ENCODE results near the gene TOX4. TPM values are rescaled to one million over a fixed set of nuclear protein-coding genes. Genes with fewer than 3 reads are reported as not detected.
"Not testable (repeated sequence)": the region's sequence is repeated elsewhere in the genome, so short reads cannot be mapped to it uniquely, and the experiment has no call there.

TOX4 gene
- total RNA-seq (2014; rRNA removed; shearing (Covaris generic)): 23.5 and 30.5 TPM in 2 replicates

- no peaks in the 10 kb centered on the region for H3K36me3 ChIP-seq (replicated peaks; ENCODE audit: control insufficient read depth, insufficient read depth, low read length)
- DNase-seq: peak; percentile 93
- H3K27me3 ChIP-seq (ENCODE audit: control insufficient read depth, insufficient read depth, low read length): no peaks in the 10 kb centered on the region
- peak within 1 kb of the TSS; percentile 82 for H3K4me3 ChIP-seq (ENCODE audit: insufficient read depth, low read depth, low read length)
Measured at GRCh38 chr14:21476925-21477681, at the start of gene TOX4, which contains the start of gene RAB2B. Gene TOX4 (plus strand): TSS chr14:21477195. CDS start chr14:21477279, 84 bp downstream. Gene RAB2B (minus strand): TSS chr14:21476959. CDS start chr14:21476872, 87 bp downstream.

- DNase-seq: no peak
- H3K27me3 ChIP-seq (ENCODE audit: control insufficient read depth, insufficient read depth, low read length): no peaks in the 10 kb centered on the region
- H3K4me3 ChIP-seq (ENCODE audit: insufficient read depth, low read depth, low read length): no peak overlapping the region
- H3K36me3 ChIP-seq (replicated peaks; ENCODE audit: control insufficient read depth, insufficient read depth, low read length): peaks cover 50% of the 10 kb centered on the region
Measured at GRCh38 chr14:21428930-21429329, 48.1 kb upstream of the TOX4 start.

GRCh38 chr14:21431126-21431525 lies 45.9 kb upstream of the TOX4 start:
- H3K4me3 ChIP-seq (ENCODE audit: insufficient read depth, low read depth, low read length): no peak overlapping the region
- peaks cover 39% of the 10 kb centered on the region for H3K36me3 ChIP-seq (replicated peaks; ENCODE audit: control insufficient read depth, insufficient read depth, low read length)
- no peak for DNase-seq
- no peaks in the 10 kb centered on the region for H3K27me3 ChIP-seq (ENCODE audit: control insufficient read depth, insufficient read depth, low read length)

GRCh38 chr14:21436567-21437062 lies 40.4 kb upstream of the TOX4 start:
- no peak for DNase-seq
- Histone ChIP-seq H3K4me3 (ENCODE audit: insufficient read depth, low read depth, low read length) (peak overlapping the region; percentile 92), H3K27me3 (ENCODE audit: control insufficient read depth, insufficient read depth, low read length) (no peaks in the 10 kb centered on the region), H3K36me3 (replicated peaks; ENCODE audit: control insufficient read depth, insufficient read depth, low read length) (peaks cover under 1% of the 10 kb centered on the region)

- H3K36me3 ChIP-seq (replicated peaks; ENCODE audit: control insufficient read depth, insufficient read depth, low read length): no peaks in the 10 kb centered on the region; the same call in 1 of the 2 replicates
- peak overlapping the region; percentile 92 for H3K4me3 ChIP-seq (ENCODE audit: insufficient read depth, low read depth, low read length)
- H3K27me3 ChIP-seq (ENCODE audit: control insufficient read depth, insufficient read depth, low read length): no peaks in the 10 kb centered on the region
- DNase-seq: peak; percentile 93
Measured at GRCh38 chr14:21437063-21437901, 39.7 kb upstream of the TOX4 start.

GRCh38 chr14:21440859-21441258 lies 36.1 kb upstream of the TOX4 start:
- no peak for DNase-seq
- Histone ChIP-seq H3K27me3 (ENCODE audit: control insufficient read depth, insufficient read depth, low read length) (no peaks in the 10 kb centered on the region), H3K36me3 (replicated peaks; ENCODE audit: control insufficient read depth, insufficient read depth, low read length) (no peaks in the 10 kb centered on the region), H3K4me3 (ENCODE audit: insufficient read depth, low read depth, low read length) (no peak overlapping the region)

GRCh38 chr14:21442657-21443056 lies 34.3 kb upstream of the TOX4 start:
- H3K27me3 ChIP-seq (ENCODE audit: control insufficient read depth, insufficient read depth, low read length); H3K36me3 ChIP-seq (replicated peaks; ENCODE audit: control insufficient read depth, insufficient read depth, low read length); H3K4me3 ChIP-seq (ENCODE audit: insufficient read depth, low read depth, low read length); DNase-seq: not testable (repeated sequence)

- DNase-seq: no peak
- Histone ChIP-seq H3K4me3 (ENCODE audit: insufficient read depth, low read depth, low read length) (no peak overlapping the region), H3K27me3 (ENCODE audit: control insufficient read depth, insufficient read depth, low read length) (no peaks in the 10 kb centered on the region), H3K36me3 (replicated peaks; ENCODE audit: control insufficient read depth, insufficient read depth, low read length) (no peaks in the 10 kb centered on the region)
Measured at GRCh38 chr14:21449899-21450216, 27.1 kb upstream of the TOX4 start.

- no peak for DNase-seq
Measured at GRCh38 chr14:21454843-21455544, 22.0 kb upstream of the TOX4 start.

GRCh38 chr14:21455592-21455911 lies 21.4 kb upstream of the TOX4 start:
- no peaks in the 10 kb centered on the region; the same call in 1 of the 2 replicates for H3K36me3 ChIP-seq (replicated peaks; ENCODE audit: control insufficient read depth, insufficient read depth, low read length)
- peak overlapping the region; percentile 85 for H3K4me3 ChIP-seq (ENCODE audit: insufficient read depth, low read depth, low read length)
- H3K27me3 ChIP-seq (ENCODE audit: control insufficient read depth, insufficient read depth, low read length): no peaks in the 10 kb centered on the region
- no peak for DNase-seq

More at GRCh38 chr14:21454843-21455544, 22.0 kb upstream of the TOX4 start:
- Histone ChIP-seq H3K4me3 (ENCODE audit: insufficient read depth, low read depth, low read length) (peak overlapping the region; percentile 85), H3K27me3 (ENCODE audit: control insufficient read depth, insufficient read depth, low read length) (no peaks in the 10 kb centered on the region), H3K36me3 (replicated peaks; ENCODE audit: control insufficient read depth, insufficient read depth, low read length) (no peaks in the 10 kb centered on the region)

GRCh38 chr14:21455912-21456667 lies 20.9 kb upstream of the TOX4 start, which contains the start of gene CHD8:
Gene CHD8 (minus strand): TSS chr14:21456123. CDS start chr14:21431643, 24,480 bp downstream.
- Histone ChIP-seq H3K27me3 (ENCODE audit: control insufficient read depth, insufficient read depth, low read length) (no peaks in the 10 kb centered on the region), H3K36me3 (replicated peaks; ENCODE audit: control insufficient read depth, insufficient read depth, low read length) (peaks cover 3% of the 10 kb centered on the region; the same call in 1 of the 2 replicates), H3K4me3 (ENCODE audit: insufficient read depth, low read depth, low read length) (peak within 1 kb of the TSS; percentile 85)
- DNase-seq: peak; percentile 97

GRCh38 chr14:21467616-21468015 lies 9.4 kb upstream of the TOX4 start:
- Histone ChIP-seq H3K4me3 (ENCODE audit: insufficient read depth, low read depth, low read length) (no peak overlapping the region), H3K36me3 (replicated peaks; ENCODE audit: control insufficient read depth, insufficient read depth, low read length) (peaks cover 4% of the 10 kb centered on the region), H3K27me3 (ENCODE audit: control insufficient read depth, insufficient read depth, low read length) (no peaks in the 10 kb centered on the region)
- no peak for DNase-seq

- H3K4me3 ChIP-seq (ENCODE audit: insufficient read depth, low read depth, low read length): peak overlapping the region; percentile 59
- DNase-seq: no peak
- H3K27me3 ChIP-seq (ENCODE audit: control insufficient read depth, insufficient read depth, low read length): no peaks in the 10 kb centered on the region
- no peaks in the 10 kb centered on the region for H3K36me3 ChIP-seq (replicated peaks; ENCODE audit: control insufficient read depth, insufficient read depth, low read length)
Measured at GRCh38 chr14:21475767-21476522, 1.1 kb upstream of the TOX4 start.
